ENCODE measurements around the gene PSMC1. TPM values are rescaled to one million over a fixed set of nuclear protein-coding genes. Genes with fewer than 3 reads are reported as not detected.

PSMC1 gene
- total and polyA plus RNA-seq, 2 experiments from 2014 or later, result 132 to 179 TPM

GRCh38 chr14:90300611-90301047 is 44.3 kb downstream of the PSMC1 start:
- no peaks in the 10 kb centered on the region for H3K9me3 ChIP-seq (ENCODE audit: low read depth)
- no peak overlapping the region for H2AFZ ChIP-seq
- H3K9ac ChIP-seq, result no peak overlapping the region
- peak; percentile 40 for DNase-seq
- no peak overlapping the region for H3K4me2 ChIP-seq (ENCODE audit: unreplicated experiment)
- H3K27me3 ChIP-seq (replicated peaks; ENCODE audit: insufficient read depth), result no peaks in the 10 kb centered on the region
- H3K4me3 ChIP-seq, result no peak overlapping the region
- no peaks in the 10 kb centered on the region for H3K79me2 ChIP-seq (ENCODE audit: insufficient read depth)
- peaks cover 20% of the 10 kb centered on the region for H3F3A ChIP-seq (ENCODE audit: insufficient read depth)
- no peaks in the 10 kb centered on the region for H3K4me1 ChIP-seq (ENCODE audit: insufficient read depth)
- TF ChIP-seq EZH2 (IDR thresholded peaks at IDR 0.05; ENCODE audit: insufficient read depth, poor library complexity, severe bottlenecking) (no peak), EZH2phosphoT487 (IDR thresholded peaks at IDR 0.05; ENCODE audit: insufficient read depth, low read depth) (no peak)
- H3K9me2 ChIP-seq (ENCODE audit: insufficient read depth), result no peaks in the 10 kb centered on the region
- in situ Hi-C loops (cut with MboI), result loop anchor here (10.0 kb wide), 1 partner anchor 394 kb away; no protein-coding TSS in a partner anchor
- H3K27ac ChIP-seq, result no peak overlapping the region
- WGBS, 2 experiments (ENCODE audit: low coverage in 1 of 2, low lambda C conversion rate in 2 of 2, missing lambda C conversion rate in 2 of 2), result 92 to 99% methylated on average over 2 of the region's 2 CpGs
- peaks cover 8% of the 10 kb centered on the region; the same call in 1 of the 2 replicates for H3K36me3 ChIP-seq (ENCODE audit: low read depth)
- no peaks in the 10 kb centered on the region for H4K20me1 ChIP-seq (ENCODE audit: insufficient read depth)

- Histone ChIP-seq H3K4me3 (no peak overlapping the region), H3K27ac (no peak overlapping the region), H3K79me2 (ENCODE audit: insufficient read depth) (no peaks in the 10 kb centered on the region), H3K9me2 (ENCODE audit: insufficient read depth) (no peaks in the 10 kb centered on the region), H3K4me1 (ENCODE audit: insufficient read depth) (no peaks in the 10 kb centered on the region), H2AFZ (no peak overlapping the region), H3F3A (ENCODE audit: insufficient read depth) (peaks cover 20% of the 10 kb centered on the region), H4K20me1 (ENCODE audit: insufficient read depth) (no peaks in the 10 kb centered on the region), H3K36me3 (ENCODE audit: low read depth) (peaks cover 5% of the 10 kb centered on the region; the same call in 1 of the 2 replicates), H3K27me3 (replicated peaks; ENCODE audit: insufficient read depth) (no peaks in the 10 kb centered on the region), H3K9me3 (ENCODE audit: low read depth) (no peaks in the 10 kb centered on the region), H3K9ac (no peak overlapping the region), H3K4me2 (ENCODE audit: unreplicated experiment) (no peak overlapping the region)
- TF ChIP-seq EZH2phosphoT487 (IDR thresholded peaks at IDR 0.05; ENCODE audit: insufficient read depth, low read depth) (no peak), EZH2 (IDR thresholded peaks at IDR 0.05; ENCODE audit: insufficient read depth, poor library complexity, severe bottlenecking) (no peak)
- 83 to 86% methylated on average over 6 of the region's 6 CpGs for WGBS, 2 experiments (ENCODE audit: low coverage in 1 of 2, low lambda C conversion rate in 2 of 2, missing lambda C conversion rate in 2 of 2)
- DNase-seq, result no peak
- in situ Hi-C loops (cut with MboI), result loop anchor here (10.0 kb wide), 1 partner anchor 394 kb away; no protein-coding TSS in a partner anchor
These were observed 44.8 kb downstream of the PSMC1 start for GRCh38 chr14:90301122-90301521.

- H3K36me3 ChIP-seq (ENCODE audit: low read depth), result no peaks in the 10 kb centered on the region
- no peak overlapping the region; the same call in 1 of the 2 replicates for H2AFZ ChIP-seq
- in situ Hi-C loops (cut with MboI), result loop anchor here (10.0 kb wide), 1 partner anchor 393 kb away; no protein-coding TSS in a partner anchor
- no peaks in the 10 kb centered on the region for H3K9me2 ChIP-seq (ENCODE audit: insufficient read depth)
- H3K9ac ChIP-seq, result no peak overlapping the region
- DNase-seq, result peak; percentile 66
- no peak overlapping the region for H3K4me3 ChIP-seq
- no peak overlapping the region for H3K27ac ChIP-seq
- no peak overlapping the region for H3K4me2 ChIP-seq (ENCODE audit: unreplicated experiment)
- TF ChIP-seq EZH2phosphoT487 (IDR thresholded peaks at IDR 0.05; ENCODE audit: insufficient read depth, low read depth), result no peak
- no peak for TF ChIP-seq EZH2 (IDR thresholded peaks at IDR 0.05; ENCODE audit: insufficient read depth, poor library complexity, severe bottlenecking)
- WGBS, 2 experiments (ENCODE audit: low coverage in 1 of 2, low lambda C conversion rate in 2 of 2, missing lambda C conversion rate in 2 of 2), result 64 to 67% methylated on average over 5 of the region's 5 CpGs
- H3K9me3 ChIP-seq (ENCODE audit: low read depth), result no peaks in the 10 kb centered on the region
- H4K20me1 ChIP-seq (ENCODE audit: insufficient read depth), result no peaks in the 10 kb centered on the region
- no peaks in the 10 kb centered on the region for H3K4me1 ChIP-seq (ENCODE audit: insufficient read depth)
- H3K79me2 ChIP-seq (ENCODE audit: insufficient read depth), result no peaks in the 10 kb centered on the region
- peaks cover 20% of the 10 kb centered on the region for H3F3A ChIP-seq (ENCODE audit: insufficient read depth)
- no peaks in the 10 kb centered on the region for H3K27me3 ChIP-seq (replicated peaks; ENCODE audit: insufficient read depth)
These were observed 45.3 kb downstream of the PSMC1 start for GRCh38 chr14:90301668-90302090.

- Histone ChIP-seq H3K4me3 (no peak overlapping the region), H2AFZ (no peak overlapping the region), H3K4me1 (ENCODE audit: insufficient read depth) (no peaks in the 10 kb centered on the region), H3K36me3 (ENCODE audit: low read depth) (no peaks in the 10 kb centered on the region; the same call in 1 of the 2 replicates), H3K27me3 (replicated peaks; ENCODE audit: insufficient read depth) (no peaks in the 10 kb centered on the region), H3K9ac (no peak overlapping the region), H3F3A (ENCODE audit: insufficient read depth) (peaks cover 20% of the 10 kb centered on the region), H4K20me1 (ENCODE audit: insufficient read depth) (no peaks in the 10 kb centered on the region), H3K27ac (no peak overlapping the region), H3K79me2 (ENCODE audit: insufficient read depth) (no peaks in the 10 kb centered on the region), H3K4me2 (ENCODE audit: unreplicated experiment) (no peak overlapping the region), H3K9me3 (ENCODE audit: low read depth) (no peaks in the 10 kb centered on the region), H3K9me2 (ENCODE audit: insufficient read depth) (no peaks in the 10 kb centered on the region)
- no peak for DNase-seq
- no peak for TF ChIP-seq EZH2phosphoT487 (IDR thresholded peaks at IDR 0.05; ENCODE audit: insufficient read depth, low read depth)
- no peak for TF ChIP-seq EZH2 (IDR thresholded peaks at IDR 0.05; ENCODE audit: insufficient read depth, poor library complexity, severe bottlenecking)
- WGBS, 2 experiments (ENCODE audit: low coverage in 1 of 2, low lambda C conversion rate in 2 of 2, missing lambda C conversion rate in 2 of 2), result 76 to 81% methylated on average over 10 of the region's 10 CpGs
- in situ Hi-C loops (cut with MboI), result loop anchor here (10.0 kb wide), 1 partner anchor 392 kb away; no protein-coding TSS in a partner anchor
These were observed 46.4 kb downstream of the PSMC1 start for GRCh38 chr14:90302529-90303303.

Data from GM23248 (cell line).